GM23248 (cell line): ENCODE data around the gene MAP4K3. TPM values are rescaled to one million over a fixed set of nuclear protein-coding genes. Genes with fewer than 3 reads are reported as not detected.

Source experiments
- DNase-seq: peaks from one replicate; pipeline ENCODE4 v3.0.0-alpha.2; 2015
- H2AFZ ChIP-seq: fragments of 200-600 bp; sonication (generic); 2 replicates; pipeline ENCODE4 v1.6.1; 2016; ENCODE audit warnings: antibody characterized with exemption
- H3F3A ChIP-seq: fragments of 200-600 bp; sonication (generic); 2 replicates; pipeline ENCODE4 v1.6.1; 2016; ENCODE audit warnings: mild to moderate bottlenecking, antibody characterized with exemption, mixed run types; ENCODE audit not compliant: insufficient read depth
- H3K27ac ChIP-seq: fragments of 200-600 bp; sonication (generic); 2 replicates; pipeline ENCODE4 v1.5.1; 2016; ENCODE audit warnings: mild to moderate bottlenecking
- H3K27me3 ChIP-seq: fragments of 200-600 bp; sonication (generic); replicated peaks from 2 replicates; pipeline ENCODE4 v1.6.1; 2016; ENCODE audit warnings: mild to moderate bottlenecking; ENCODE audit not compliant: insufficient read depth
- H3K36me3 ChIP-seq: fragments of 200-600 bp; sonication (generic); 2 replicates; pipeline ENCODE4 v1.6.1; 2016; ENCODE audit warnings: low read depth, mild to moderate bottlenecking
- H3K4me1 ChIP-seq: fragments of 200-600 bp; sonication (generic); 2 replicates; pipeline ENCODE4 v1.6.1; 2016; ENCODE audit warnings: mild to moderate bottlenecking; ENCODE audit not compliant: insufficient read depth
- H3K4me2 ChIP-seq: fragments of 200-600 bp; sonication (generic); one replicate; pipeline ENCODE4 v1.6.1; 2016; ENCODE audit warnings: mild to moderate bottlenecking; ENCODE audit not compliant: unreplicated experiment
- H3K4me3 ChIP-seq: fragments of 200-600 bp; sonication (generic); 2 replicates; pipeline ENCODE4 v1.5.1; 2016; ENCODE audit warnings: mild to moderate bottlenecking
- H3K79me2 ChIP-seq: fragments of 200-600 bp; sonication (generic); 2 replicates; pipeline ENCODE4 v1.6.1; 2016; ENCODE audit warnings: mild to moderate bottlenecking; ENCODE audit not compliant: insufficient read depth
- H3K9ac ChIP-seq: fragments of 200-600 bp; sonication (generic); 2 replicates; pipeline ENCODE4 v1.6.1; 2016; ENCODE audit warnings: mild to moderate bottlenecking
- H3K9me2 ChIP-seq: fragments of 200-600 bp; sonication (generic); 2 replicates; pipeline ENCODE4 v1.6.1; 2016; ENCODE audit warnings: mixed run types, mild to moderate bottlenecking, moderate library complexity; ENCODE audit not compliant: insufficient read depth
- H3K9me3 ChIP-seq: fragments of 200-600 bp; sonication (generic); one replicate; pipeline ENCODE4 v1.6.1; 2017; ENCODE audit warnings: low read depth
- H4K20me1 ChIP-seq: fragments of 200-600 bp; sonication (generic); 2 replicates; pipeline ENCODE4 v1.6.0; 2016; ENCODE audit not compliant: insufficient read depth
- EZH2 ChIP-seq: fragments of 200-600 bp; sonication (generic); IDR thresholded peaks from 2 replicates; pipeline ENCODE4 v1.6.1; 2018; ENCODE audit warnings: antibody characterized with exemption, mild to moderate bottlenecking; ENCODE audit not compliant: insufficient read depth, poor library complexity, severe bottlenecking
- EZH2phosphoT487 ChIP-seq: fragments of 200-600 bp; sonication (generic); IDR thresholded peaks from 2 replicates; pipeline ENCODE4 v1.6.1; 2018; ENCODE audit warnings: antibody characterized with exemption, moderate library complexity, mild to moderate bottlenecking, low read depth; ENCODE audit not compliant: insufficient read depth
- WGBS, 2 experiments: methylation state at CpG; one replicate each; pipeline ENCODE4 v1.1.6; 2015 to 2017; ENCODE audit warnings: low lambda C conversion rate in 2 of 2, low coverage in 1 of 2; ENCODE audit errors: missing lambda C conversion rate in 2 of 2; 5-methylcytosine and 5-hydroxymethylcytosine counted together
- in situ Hi-C: fragments of 300-500 bp; cut with MboI; formaldehyde crosslinking; loops from 2 replicates; pipeline ENCODE4 v1.15.0; 2020
- polyA plus RNA-seq: library from polyadenylated mRNA; unstranded; fragments of >200 nt; fragmentation: Nextera tagmentation; extraction: Ambion mirVana; gene quantifications from 2 replicates; pipeline ENCODE4 v1.2.1, GENCODE V29; 2016
- total RNA-seq: library from RNA; depleted of rRNA; stranded (reverse); fragments of >200 nt; shearing (Covaris generic); gene quantifications from 2 replicates; pipeline ENCODE4 v1.2.3, GENCODE V29; 2014

The MAP4K3 gene
- total and polyA plus RNA-seq, 2 experiments from 2014 or later = 9.9 to 32.0 TPM

DNA sequence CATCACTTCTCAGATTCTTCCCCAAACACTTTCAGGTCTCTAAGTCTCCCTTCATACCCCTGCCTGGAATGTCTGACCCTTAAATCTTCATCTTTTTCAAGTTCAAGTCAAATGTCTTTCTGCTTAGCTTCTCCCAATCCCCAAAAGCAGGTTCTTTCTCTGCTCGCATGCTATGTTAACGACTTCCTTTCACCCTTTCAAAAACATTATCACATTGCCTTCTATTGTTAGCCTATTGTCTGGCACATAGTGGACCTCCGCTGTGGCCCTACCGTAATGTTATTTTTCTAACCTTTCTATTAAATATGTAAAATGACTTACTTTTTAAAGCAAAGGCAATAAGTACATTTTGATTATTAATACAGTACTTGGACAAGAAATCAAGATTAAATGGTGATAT is 195.5 kb downstream of the MAP4K3 start:
- Histone ChIP-seq H3K4me1 (no peaks in the 10 kb centered on the region), H2AFZ (no peak overlapping the region), H3K27ac (no peak overlapping the region), H3K36me3 (no peaks in the 10 kb centered on the region), H3K79me2 (no peaks in the 10 kb centered on the region), H3K9me3 (no peaks in the 10 kb centered on the region), H3F3A (no peaks in the 10 kb centered on the region), H4K20me1 (no peaks in the 10 kb centered on the region), H3K9me2 (no peaks in the 10 kb centered on the region), H3K4me2 (no peak overlapping the region), H3K27me3 (no peaks in the 10 kb centered on the region), H3K9ac (no peak overlapping the region), H3K4me3 (no peak overlapping the region)
- TF ChIP-seq EZH2 = no peak
- TF ChIP-seq EZH2phosphoT487 = no peak
- no peak for DNase-seq
- in situ Hi-C loops = no loop called here
- 94 to 98% methylated on average over 4 of the region's 4 CpGs for WGBS, 2 experiments

GRCh38 chr2:39240758-39241157 is 196.3 kb downstream of the MAP4K3 start:
- TF ChIP-seq EZH2phosphoT487 (no peak), EZH2 (no peak)
- Histone ChIP-seq H3K9ac (no peak overlapping the region), H4K20me1 (no peaks in the 10 kb centered on the region), H3K9me3 (no peaks in the 10 kb centered on the region), H3K4me3 (no peak overlapping the region), H3K9me2 (no peaks in the 10 kb centered on the region), H3K27me3 (no peaks in the 10 kb centered on the region), H3K79me2 (no peaks in the 10 kb centered on the region), H3F3A (no peaks in the 10 kb centered on the region), H2AFZ (no peak overlapping the region), H3K4me2 (no peak overlapping the region), H3K4me1 (no peaks in the 10 kb centered on the region), H3K27ac (no peak overlapping the region), H3K36me3 (no peaks in the 10 kb centered on the region)
- WGBS, 2 experiments = 97 to 98% methylated on average over 6 of the region's 6 CpGs
- in situ Hi-C loops = no loop called here
- DNase-seq = no peak

DNA sequence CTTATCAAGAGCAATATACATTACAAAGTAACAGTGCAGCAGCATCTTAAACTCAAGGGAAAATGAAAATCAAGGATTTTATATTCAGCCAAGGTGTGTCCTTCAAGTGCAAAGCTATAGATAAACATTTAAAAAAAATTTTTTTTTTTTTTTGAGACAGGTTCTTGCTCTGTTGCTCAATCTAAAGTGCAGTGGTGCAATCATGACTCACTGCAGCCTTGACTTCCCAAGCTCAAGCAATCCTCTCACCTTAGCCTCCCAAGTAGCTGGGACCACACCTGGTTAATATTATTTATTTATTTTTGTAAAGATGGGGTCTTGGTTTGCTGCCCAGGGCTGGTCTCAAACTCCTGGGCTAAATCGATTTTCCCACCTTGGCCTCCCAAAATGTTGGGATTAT is 202.3 kb downstream of the MAP4K3 start:
- Histone ChIP-seq H3K4me2 (no peak overlapping the region), H2AFZ (no peak overlapping the region), H3K27ac (no peak overlapping the region), H3K36me3 (no peaks in the 10 kb centered on the region), H3K4me1 (no peaks in the 10 kb centered on the region), H3K4me3 (no peak overlapping the region), H3K9ac (no peak overlapping the region), H3K9me3 (no peaks in the 10 kb centered on the region), H3K79me2 (no peaks in the 10 kb centered on the region), H3K27me3 (no peaks in the 10 kb centered on the region), H3F3A (no peaks in the 10 kb centered on the region), H3K9me2 (no peaks in the 10 kb centered on the region), H4K20me1 (no peaks in the 10 kb centered on the region)
- TF ChIP-seq EZH2phosphoT487 (no peak), EZH2 (no peak)
- WGBS, 2 experiments = 97 to 100% methylated on average over 1 of the region's 1 CpG
- in situ Hi-C loops = no loop called here
- peak; percentile 12 for DNase-seq

DNA sequence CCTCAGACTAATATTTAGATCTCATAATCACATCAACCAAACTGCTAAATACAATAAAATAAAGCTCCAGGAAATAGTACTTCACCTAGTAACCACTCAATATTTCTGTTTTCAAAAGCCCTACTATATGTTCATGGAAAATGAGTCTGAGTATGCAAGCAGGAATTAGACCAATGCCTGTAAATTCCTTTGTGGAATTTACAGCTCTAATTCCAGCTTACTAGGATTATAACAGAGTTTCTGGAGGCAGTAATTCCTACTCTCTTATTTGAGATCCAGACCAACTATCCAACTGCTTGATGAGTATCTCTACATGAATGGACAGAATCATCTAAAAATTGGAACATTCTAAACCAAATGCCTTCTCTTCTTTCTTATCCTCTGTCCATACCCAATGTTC is 204.9 kb downstream of the MAP4K3 start:
- Histone ChIP-seq H3K27ac (no peak overlapping the region), H3K9ac (no peak overlapping the region), H2AFZ (no peak overlapping the region), H3K4me3 (no peak overlapping the region), H3K36me3 (no peaks in the 10 kb centered on the region), H3K79me2 (no peaks in the 10 kb centered on the region), H3K9me2 (no peaks in the 10 kb centered on the region), H3K9me3 (no peaks in the 10 kb centered on the region), H3K27me3 (no peaks in the 10 kb centered on the region), H3K4me1 (no peaks in the 10 kb centered on the region), H4K20me1 (no peaks in the 10 kb centered on the region), H3K4me2 (no peak overlapping the region), H3F3A (no peaks in the 10 kb centered on the region)
- in situ Hi-C loops = no loop called here
- DNase-seq = peak; percentile 18
- TF ChIP-seq EZH2phosphoT487 (no peak), EZH2 (no peak)

DNA sequence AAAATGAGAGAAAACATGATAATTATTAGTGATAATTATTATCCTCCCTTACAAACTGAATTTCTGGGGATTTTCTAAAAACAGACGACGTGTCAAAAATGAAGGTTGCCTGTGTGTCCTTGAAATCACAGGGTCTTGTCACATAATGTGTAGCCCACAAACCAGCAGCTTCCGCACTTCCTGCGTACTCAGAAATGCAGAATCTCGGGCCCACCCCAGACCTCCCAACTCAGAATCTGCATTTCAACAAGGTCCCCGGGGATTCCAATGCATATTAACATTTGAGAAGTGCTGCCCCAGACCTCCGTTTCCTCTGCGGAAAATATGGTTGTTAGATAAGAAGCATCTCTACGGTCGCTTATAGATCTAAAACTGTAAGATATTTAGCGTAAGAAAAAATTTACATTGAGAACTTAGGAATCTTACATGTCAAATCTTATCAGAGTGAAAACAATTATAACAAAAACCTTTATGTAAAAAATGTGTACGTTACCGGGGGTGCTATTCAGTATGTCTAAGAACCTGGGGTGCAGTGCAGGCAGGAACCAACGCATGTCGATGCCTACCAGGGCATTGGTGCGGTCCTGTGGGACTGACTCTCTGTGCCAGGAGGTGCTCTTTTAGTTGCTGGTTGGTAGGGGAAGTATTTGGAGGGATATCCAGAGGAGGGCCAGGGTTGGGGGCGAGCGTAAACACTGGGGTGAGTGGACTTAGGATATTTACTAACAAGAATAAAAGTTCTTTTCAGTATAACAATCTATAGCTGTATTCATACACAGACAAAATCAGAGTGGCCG is 208.5 kb downstream of the MAP4K3 start:
- no peak for TF ChIP-seq EZH2phosphoT487
- TF ChIP-seq EZH2 = no peak
- in situ Hi-C loops = loop anchor here (10.0 kb wide), 1 partner anchor 104 kb away; the partner anchor contains the start of gene SOS1
- H2AFZ ChIP-seq = peak overlapping the region; percentile 87
- DNase-seq = peak; percentile 10
- H3K9ac ChIP-seq = peak overlapping the region; percentile 32
- H3K27ac ChIP-seq = no peak overlapping the region
- peak overlapping the region; percentile 46 for H3K4me3 ChIP-seq
- H3K9me3 ChIP-seq = no peaks in the 10 kb centered on the region
- H3K79me2 ChIP-seq = no peaks in the 10 kb centered on the region
- peak overlapping the region; percentile 62 for H3K4me2 ChIP-seq
- H3K9me2 ChIP-seq = no peaks in the 10 kb centered on the region
- H3F3A ChIP-seq = no peaks in the 10 kb centered on the region
- no peaks in the 10 kb centered on the region for H4K20me1 ChIP-seq
- no peaks in the 10 kb centered on the region for H3K27me3 ChIP-seq
- no peaks in the 10 kb centered on the region for H3K4me1 ChIP-seq
- WGBS, 2 experiments = 31 to 32% methylated on average over 19 of the region's 19 CpGs
- H3K36me3 ChIP-seq = no peaks in the 10 kb centered on the region
